ENCODE data around the gene BCO1. TPM values are rescaled to one million over a fixed set of nuclear protein-coding genes. Genes with fewer than 3 reads are reported as not detected.

Gene BCO1
- total and polyA plus RNA-seq, 7 donors = 0.10 TPM; not detected in 5

GRCh38 chr16:81243942-81244341 lies 5.5 kb downstream of the BCO1 start:
- 61 to 67% (median 66%) methylated on average over 9 of the region's 9 CpGs for WGBS, 3 donors
- H3K4me3 ChIP-seq = no peak overlapping the region
- TF ChIP-seq CTCF (IDR thresholded peaks at IDR 0.05) = no peak
- no peaks in the 10 kb centered on the region for H3K9me3 ChIP-seq
- no peaks in the 10 kb centered on the region for H3K27me3 ChIP-seq (ENCODE audit: insufficient read depth in 3 of 3, low read length in 2 of 3)
- intact Hi-C loops (cut with DNase I) = no loop called here
- DNase-seq = no peak
- H3K4me1 ChIP-seq = no peaks in the 10 kb centered on the region
- H3K27ac ChIP-seq = no peak overlapping the region
- H3K36me3 ChIP-seq (ENCODE audit: insufficient read depth in 1 of 2, low read depth in 1 of 2) = no peaks in the 10 kb centered on the region
- no peak for ATAC-seq

GRCh38 chr16:81251871-81252270 lies 13.4 kb downstream of the BCO1 start:
- no peaks in the 10 kb centered on the region for H3K27me3 ChIP-seq (ENCODE audit: insufficient read depth in 3 of 3, low read length in 2 of 3)
- no peaks in the 10 kb centered on the region for H3K4me1 ChIP-seq
- 62 to 86% (median 66%) methylated on average over 2 of the region's 2 CpGs for WGBS, 3 donors
- H3K4me3 ChIP-seq = no peak overlapping the region
- no peaks in the 10 kb centered on the region for H3K9me3 ChIP-seq
- no peak for TF ChIP-seq CTCF (IDR thresholded peaks at IDR 0.05)
- H3K27ac ChIP-seq = no peak overlapping the region
- ATAC-seq (no peak), DNase-seq (no peak)
- no peaks in the 10 kb centered on the region for H3K36me3 ChIP-seq (ENCODE audit: insufficient read depth in 1 of 2, low read depth in 1 of 2)
- intact Hi-C loops (cut with DNase I) = no loop called here

GRCh38 chr16:81253141-81253540 lies 14.7 kb downstream of the BCO1 start:
- no peaks in the 10 kb centered on the region for H3K4me1 ChIP-seq
- no peaks in the 10 kb centered on the region for H3K9me3 ChIP-seq
- H3K27me3 ChIP-seq (ENCODE audit: insufficient read depth in 3 of 3, low read length in 2 of 3) = no peaks in the 10 kb centered on the region
- H3K4me3 ChIP-seq = no peak overlapping the region
- WGBS, 3 donors = 92 to 93% (median 93%) methylated on average over 5 of the region's 5 CpGs
- no peak overlapping the region for H3K27ac ChIP-seq
- no peak for DNase-seq
- no peak for TF ChIP-seq CTCF (IDR thresholded peaks at IDR 0.05)
- ATAC-seq = no peak
- intact Hi-C loops (cut with DNase I) = no loop called here
- H3K36me3 ChIP-seq (ENCODE audit: insufficient read depth in 1 of 2, low read depth in 1 of 2) = no peaks in the 10 kb centered on the region

- no peak for DNase-seq
- Histone ChIP-seq H3K4me1 (no peaks in the 10 kb centered on the region), H3K4me3 (no peak overlapping the region), H3K27ac (no peak overlapping the region), H3K36me3 (ENCODE audit: insufficient read depth in 1 of 2, low read depth in 1 of 2) (no peaks in the 10 kb centered on the region), H3K9me3 (no peaks in the 10 kb centered on the region), H3K27me3 (ENCODE audit: insufficient read depth in 3 of 3, low read length in 2 of 3) (no peaks in the 10 kb centered on the region)
- WGBS, 3 donors = 90 to 93% (median 90%) methylated on average over 5 of the region's 5 CpGs
- intact Hi-C loops (cut with DNase I) = no loop called here
- no peak for TF ChIP-seq CTCF (IDR thresholded peaks at IDR 0.05)
- ATAC-seq = no peak
Observed at GRCh38 chr16:81254922-81255526, 16.5 kb downstream of the BCO1 start.

- 87 to 92% (median 90%) methylated on average over 4 of the region's 4 CpGs for WGBS, 3 donors
- intact Hi-C loops (cut with DNase I) = no loop called here
Observed at GRCh38 chr16:81259916-81260315, 21.4 kb downstream of the BCO1 start.

More at GRCh38 chr16:81259916-81260315, 21.4 kb downstream of the BCO1 start:
- Histone ChIP-seq H3K9me3 (no peaks in the 10 kb centered on the region), H3K4me3 (no peak overlapping the region), H3K4me1 (no peaks in the 10 kb centered on the region), H3K36me3 (ENCODE audit: insufficient read depth in 1 of 2, low read depth in 1 of 2) (no peaks in the 10 kb centered on the region), H3K27ac (no peak overlapping the region), H3K27me3 (ENCODE audit: insufficient read depth in 3 of 3, low read length in 2 of 3) (no peaks in the 10 kb centered on the region)
- ATAC-seq (no peak), DNase-seq (no peak)
- no peak for TF ChIP-seq CTCF (IDR thresholded peaks at IDR 0.05)
